ENCODE results near the gene GPR17. TPM values are rescaled to one million over a fixed set of nuclear protein-coding genes. Genes with fewer than 3 reads are reported as not detected.

GPR17 gene
- total and polyA plus RNA-seq, 12 donors = 0.11 to 2.0 (median 0.35) TPM; not detected in 8

- Histone ChIP-seq H3K27me3 (peaks cover 10% of the 10 kb centered on the region), H3K36me3 (replicated peaks in 1 of 2) (no peaks in the 10 kb centered on the region), H3K27ac (no peak overlapping the region), H3K4me3 (no peak overlapping the region), H3K9me3 (replicated peaks in 1 of 3) (no peaks in the 10 kb centered on the region), H3K4me1 (replicated peaks in 1 of 2) (peaks cover under 1 to 7% of the 10 kb centered on the region in 2 donors)
- intact Hi-C loops (cut with DNase I) = no loop called here
- TF ChIP-seq, protein P1, sequence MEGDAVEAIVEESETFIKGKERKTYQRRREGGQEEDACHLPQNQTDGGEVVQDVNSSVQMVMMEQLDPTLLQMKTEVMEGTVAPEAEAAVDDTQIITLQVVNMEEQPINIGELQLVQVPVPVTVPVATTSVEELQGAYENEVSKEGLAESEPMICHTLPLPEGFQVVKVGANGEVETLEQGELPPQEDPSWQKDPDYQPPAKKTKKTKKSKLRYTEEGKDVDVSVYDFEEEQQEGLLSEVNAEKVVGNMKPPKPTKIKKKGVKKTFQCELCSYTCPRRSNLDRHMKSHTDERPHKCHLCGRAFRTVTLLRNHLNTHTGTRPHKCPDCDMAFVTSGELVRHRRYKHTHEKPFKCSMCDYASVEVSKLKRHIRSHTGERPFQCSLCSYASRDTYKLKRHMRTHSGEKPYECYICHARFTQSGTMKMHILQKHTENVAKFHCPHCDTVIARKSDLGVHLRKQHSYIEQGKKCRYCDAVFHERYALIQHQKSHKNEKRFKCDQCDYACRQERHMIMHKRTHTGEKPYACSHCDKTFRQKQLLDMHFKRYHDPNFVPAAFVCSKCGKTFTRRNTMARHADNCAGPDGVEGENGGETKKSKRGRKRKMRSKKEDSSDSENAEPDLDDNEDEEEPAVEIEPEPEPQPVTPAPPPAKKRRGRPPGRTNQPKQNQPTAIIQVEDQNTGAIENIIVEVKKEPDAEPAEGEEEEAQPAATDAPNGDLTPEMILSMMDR (IDR thresholded peaks at IDR 0.05) = no peak
- TF ChIP-seq POLR2A (IDR thresholded peaks at IDR 0.05) = no peak
- WGBS, 4 donors = 73 to 81% (median 75%) methylated on average over 10 of the region's 10 CpGs
- no peak for DNase-seq
Measured at GRCh38 chr2:127670055-127670956, 24.4 kb downstream of the GPR17 start.

DNA sequence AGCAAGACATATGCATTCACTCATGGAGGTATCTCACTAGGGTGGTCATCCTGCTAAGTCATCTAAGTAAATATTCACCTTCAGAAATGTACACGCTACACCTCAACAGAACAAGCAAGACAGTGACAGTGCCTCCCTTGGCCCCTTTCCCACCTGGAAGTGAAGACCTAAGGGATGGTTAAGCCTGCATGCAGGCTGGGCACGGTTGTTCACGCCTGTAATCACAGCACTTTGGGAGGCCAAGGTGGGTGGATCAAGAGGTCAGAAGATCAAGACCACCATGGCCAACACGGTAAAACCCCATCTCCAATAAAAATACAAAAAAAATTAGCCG, 25.0 kb downstream of the GPR17 start:
- Histone ChIP-seq H3K27ac (no peak overlapping the region), H3K4me1 (replicated peaks in 1 of 2) (peaks cover 7 to 13% of the 10 kb centered on the region in 2 donors), H3K36me3 (replicated peaks in 1 of 2) (no peaks in the 10 kb centered on the region), H3K9me3 (replicated peaks in 1 of 3) (no peaks in the 10 kb centered on the region), H3K4me3 (no peak overlapping the region), H3K27me3 (peaks cover 10% of the 10 kb centered on the region)
- WGBS, 4 donors = 80 to 87% (median 82%) methylated on average over 5 of the region's 5 CpGs
- TF ChIP-seq, protein P1 (IDR thresholded peaks at IDR 0.05) = no peak
- intact Hi-C loops (cut with DNase I) = no loop called here
- no peak for DNase-seq

GRCh38 chr2:127671557-127672302, 25.8 kb downstream of the GPR17 start:
- Histone ChIP-seq H3K9me3 (replicated peaks in 1 of 3) (no peaks in the 10 kb centered on the region), H3K27ac (no peak overlapping the region), H3K4me3 (no peak overlapping the region), H3K4me1 (replicated peaks in 1 of 2) (peaks cover 8 to 16% of the 10 kb centered on the region in 2 donors), H3K27me3 (peaks cover 10% of the 10 kb centered on the region), H3K36me3 (replicated peaks in 1 of 2) (no peaks in the 10 kb centered on the region)
- TF ChIP-seq, protein P1 (IDR thresholded peaks at IDR 0.05) = no peak
- 69 to 90% (median 78%) methylated on average over 8 to 14 of the region's 14 CpGs for WGBS, 4 donors
- intact Hi-C loops (cut with DNase I) = no loop called here
- peak in 1 of 7 donors; percentile 36 for DNase-seq

All from adrenal gland (tissue), 12 donors.